H1 (cell line): ENCODE results near the gene KCTD19. TPM values are rescaled to one million over a fixed set of nuclear protein-coding genes. Genes with fewer than 3 reads are reported as not detected.

Experiments
- CTCF ChIA-PET: fragments of 300-600 bp; sonication (Branson Sonifier 250); formaldehyde crosslinking; loops from one replicate; lab custom pipeline; 2021; ENCODE audit not compliant: partially characterized antibody; lab: Charles Lee
- POLR2A ChIA-PET: fragments of 300-600 bp; sonication (Branson Sonifier 250); formaldehyde crosslinking; loops from one replicate; lab custom pipeline; 2021; ENCODE audit warnings: inconsistent platforms; ENCODE audit not compliant: partially characterized antibody; lab: Charles Lee
- DNase-seq, 2 experiments: peaks; one replicate each; pipeline versions ENCODE4 v3.0.0 to v3.0.0-alpha.2; 2010 to 2022; ENCODE audit warnings: low spot score in 2 of 2, low read depth in 1 of 2, mixed read lengths in 1 of 2
- FAIRE-seq: peaks from 2 replicates; lab custom pipeline; 2011; peaks lifted over from hg19 to GRCh38; lab: Jason Lieb, UNC
- H2AFZ ChIP-seq: 2 replicates; pipeline ENCODE4 v1.8.1; 2012; ENCODE audit warnings: low read length, inconsistent platforms
- H2AK5ac ChIP-seq: 2 replicates; pipeline ENCODE4 v1.6.1; 2013; ENCODE audit warnings: low read depth, low read length
- H2BK120ac ChIP-seq: replicated peaks from 2 replicates; pipeline ENCODE3; 2013; ENCODE audit warnings: low read depth, low read length, inconsistent platforms
- H2BK12ac ChIP-seq: 2 replicates; pipeline ENCODE4 v1.6.1; 2013; ENCODE audit warnings: low read depth, low read length
- H2BK15ac ChIP-seq: 2 replicates; pipeline ENCODE4 v1.6.1; 2013; ENCODE audit warnings: low read length
- H2BK20ac ChIP-seq: 2 replicates; pipeline ENCODE4 v1.6.1; 2013; ENCODE audit warnings: low read length
- H2BK5ac ChIP-seq: 2 replicates; pipeline ENCODE4 v1.6.1; 2013; ENCODE audit warnings: low read depth, low read length
- H3K14ac ChIP-seq: 2 replicates; pipeline ENCODE4 v1.6.1; 2013; ENCODE audit warnings: inconsistent platforms; ENCODE audit not compliant: insufficient read length
- H3K18ac ChIP-seq: 2 replicates; pipeline ENCODE4 v1.6.1; 2013; ENCODE audit warnings: low read length; ENCODE audit errors: extremely low read depth
- H3K23ac ChIP-seq: 2 replicates; pipeline ENCODE4 v1.6.1; 2013; ENCODE audit warnings: inconsistent platforms; ENCODE audit not compliant: insufficient read length
- H3K23me2 ChIP-seq: 2 replicates; pipeline ENCODE4 v1.6.1; 2013; ENCODE audit warnings: low read depth, low read length
- H3K27ac ChIP-seq: 2 replicates; pipeline ENCODE4 v1.6.1; 2011; ENCODE audit warnings: low read depth, low read length, inconsistent platforms
- H3K27me3 ChIP-seq, 4 experiments: replicated peaks in 1 of 4; 1 replicate in 1 of 4; 2 replicates in 3 of 4; pipeline versions ENCODE4 v1.6.1 to v1.8.1; 2011 to 2013; ENCODE audit warnings: low read length in 3 of 4, mild to moderate bottlenecking in 3 of 4, inconsistent platforms in 2 of 4, mixed read lengths in 2 of 4, moderate library complexity in 1 of 4; ENCODE audit not compliant: control insufficient read depth in 3 of 4, insufficient read depth in 3 of 4; ENCODE audit errors: extremely low read depth in 1 of 4
- H3K36me3 ChIP-seq, 4 experiments: 2 replicates each; pipeline versions ENCODE4 v1.6.1 to v1.8.1; 2011 to 2013; ENCODE audit warnings: mild to moderate bottlenecking in 4 of 4, low read length in 3 of 4, moderate library complexity in 2 of 4, control low read depth in 1 of 4, inconsistent platforms in 1 of 4; ENCODE audit not compliant: insufficient read depth in 4 of 4, control insufficient read depth in 2 of 4
- H3K4ac ChIP-seq: replicated peaks from 2 replicates; pipeline ENCODE3; 2013; ENCODE audit warnings: low read length, low read depth, mixed read lengths, inconsistent platforms; ENCODE audit not compliant: insufficient read length
- H3K4me1 ChIP-seq, 4 experiments: replicated peaks in 1 of 4; 1 replicate in 1 of 4; 2 replicates in 3 of 4; pipeline versions ENCODE4 v1.6.1 to v1.8.1; 2011 to 2013; ENCODE audit warnings: low read length in 3 of 4, inconsistent platforms in 2 of 4, mixed read lengths in 1 of 4; ENCODE audit not compliant: insufficient read depth in 4 of 4, control insufficient read depth in 3 of 4
- H3K4me2 ChIP-seq, 2 experiments: 2 replicates each; pipeline versions ENCODE4 v1.6.1 to v1.8.1; 2011 to 2013; ENCODE audit warnings: low read depth in 2 of 2, low read length in 2 of 2, control low read depth in 1 of 2, inconsistent platforms in 1 of 2, mild to moderate bottlenecking in 1 of 2; ENCODE audit not compliant: insufficient read depth in 1 of 2
- H3K4me3 ChIP-seq, 4 experiments: fragments of 200-600, 300-600 bp in 1 of 4; sonication (generic), shearing (Covaris generic), sonication (Bioruptor Twin) in 1 of 4; 2 replicates each; pipeline versions ENCODE4 v1.5.1 to v1.8.1; 2011 to 2016; ENCODE audit warnings: low read length in 4 of 4, low read depth in 3 of 4, control low read depth in 2 of 4, inconsistent platforms in 2 of 4, mild to moderate bottlenecking in 2 of 4, mixed read lengths in 1 of 4, moderate library complexity in 1 of 4; ENCODE audit not compliant: insufficient read depth in 2 of 4; ENCODE audit errors: extremely low read depth in 1 of 4
- H3K56ac ChIP-seq: replicated peaks from 2 replicates; pipeline ENCODE3; 2013; ENCODE audit warnings: low read depth, mild to moderate bottlenecking, mixed read lengths, low read length, inconsistent platforms; ENCODE audit not compliant: insufficient read length
- H3K79me1 ChIP-seq: 2 replicates; pipeline ENCODE4 v1.6.1; 2013; ENCODE audit warnings: low read depth, low read length, control low read depth
- H3K79me2 ChIP-seq, 2 experiments: 2 replicates each; pipeline versions ENCODE4 v1.6.1 to v1.8.1; 2012 to 2013; ENCODE audit warnings: low read length in 2 of 2, mild to moderate bottlenecking in 2 of 2, inconsistent platforms in 1 of 2; ENCODE audit not compliant: insufficient read depth in 2 of 2, control insufficient read depth in 1 of 2
- H3K9ac ChIP-seq, 4 experiments: replicated peaks in 1 of 4; 1 replicate in 1 of 4; 2 replicates in 3 of 4; pipeline versions ENCODE4 v1.6.1 to v1.8.1; 2011 to 2013; ENCODE audit warnings: low read depth in 3 of 4, low read length in 3 of 4, control low read depth in 2 of 4, mild to moderate bottlenecking in 2 of 4, moderate library complexity in 2 of 4, inconsistent platforms in 1 of 4; ENCODE audit errors: extremely low read depth in 1 of 4
- H3K9me3 ChIP-seq, 2 experiments: 2 replicates each; pipeline versions ENCODE4 v1.6.1 to v1.8.1; 2012 to 2013; ENCODE audit warnings: mild to moderate bottlenecking in 2 of 2, moderate library complexity in 2 of 2, control low read depth in 1 of 2, inconsistent platforms in 1 of 2, low read depth in 1 of 2, low read length in 1 of 2, mixed read lengths in 1 of 2; ENCODE audit not compliant: insufficient read depth in 2 of 2
- H4K20me1 ChIP-seq, 2 experiments: replicated peaks in 1 of 2; 2 replicates each; pipeline versions ENCODE3 to v1.8.1; 2011 to 2013; ENCODE audit warnings: inconsistent platforms in 2 of 2, low read length in 2 of 2, mild to moderate bottlenecking in 1 of 2; ENCODE audit not compliant: insufficient read depth in 2 of 2, control insufficient read depth in 1 of 2
- H4K5ac ChIP-seq: 2 replicates; pipeline ENCODE4 v1.6.1; 2013; ENCODE audit warnings: low read length, low read depth, mixed read lengths, inconsistent platforms; ENCODE audit not compliant: insufficient read length
- H4K8ac ChIP-seq: 2 replicates; pipeline ENCODE4 v1.8.0; 2013; ENCODE audit warnings: mild to moderate bottlenecking, moderate library complexity, low read length, inconsistent platforms; ENCODE audit not compliant: insufficient read depth; ENCODE audit errors: extremely low read depth
- H4K91ac ChIP-seq: replicated peaks from 2 replicates; pipeline ENCODE3; 2013; ENCODE audit warnings: low read length, mixed read lengths, inconsistent platforms; ENCODE audit not compliant: insufficient read length
- ASH2L ChIP-seq: fragments of 200-600, 300-600 bp; sonication (generic); IDR thresholded peaks from one replicate; pipeline ENCODE4 v1.7.1; 2017; ENCODE audit warnings: low read length
- ATF3 ChIP-seq: IDR thresholded peaks from 2 replicates; pipeline ENCODE4 v1.6.1; 2011; ENCODE audit warnings: low read depth, mild to moderate bottlenecking, low read length; ENCODE audit not compliant: insufficient read depth
- BACH1 ChIP-seq: IDR thresholded peaks from 2 replicates; pipeline ENCODE4 v1.6.1; 2012; ENCODE audit warnings: low read length, improper control_type of control experiment
- CBX5 ChIP-seq: fragments of 300-800, 300-1000 bp; sonication (generic); IDR thresholded peaks from 2 replicates; pipeline ENCODE4 v1.7.1; 2016; ENCODE audit warnings: antibody characterized with exemption, low read length, low read depth
- CTBP2 ChIP-seq: IDR thresholded peaks from 2 replicates; pipeline ENCODE4 v1.7.0; 2011; ENCODE audit warnings: borderline replicate concordance, mild to moderate bottlenecking, moderate library complexity, mixed read lengths, low read length; ENCODE audit not compliant: insufficient read depth, insufficient read length
- KDM1A ChIP-seq: fragments of 200-600, 300-600 bp; sonication (generic); IDR thresholded peaks from 2 replicates; pipeline ENCODE4 v1.7.1; 2016; ENCODE audit warnings: mild to moderate bottlenecking, low read length, borderline replicate concordance
- SP2 ChIP-seq: IDR thresholded peaks from 2 replicates; pipeline ENCODE4 v1.6.1; 2012; ENCODE audit warnings: mild to moderate bottlenecking, low read length, inconsistent platforms
- SRF ChIP-seq: IDR thresholded peaks from 2 replicates; pipeline ENCODE4 v1.6.1; 2011; ENCODE audit warnings: mild to moderate bottlenecking, low read depth, low read length, moderate library complexity
- SUZ12 ChIP-seq: fragments of 200-600 bp; sonication (generic); IDR thresholded peaks from 2 replicates; pipeline ENCODE4 v1.6.1; 2012; ENCODE audit warnings: mild to moderate bottlenecking, inconsistent platforms, low read length, moderate library complexity, mixed read lengths
- WGBS, 2 experiments: shearing (Covaris generic) in 1 of 2; methylation state at CpG; one replicate each; pipeline versions ENCODE4 v1.1.6 to v1.1.7; 2013 to 2015; ENCODE audit warnings: low lambda C conversion rate in 2 of 2, mixed read lengths in 2 of 2, inconsistent platforms in 1 of 2, low coverage in 1 of 2, missing lambda C conversion rate in 1 of 2; ENCODE audit not compliant: insufficient replicate concordance in 2 of 2, insufficient coverage in 1 of 2, insufficient read length in 1 of 2; ENCODE audit errors: extremely low coverage in 1 of 2, missing lambda C conversion rate in 1 of 2; 5-methylcytosine and 5-hydroxymethylcytosine counted together
- polyA plus RNA-seq, 7 experiments: library from polyadenylated mRNA; depleted of rRNA in 3 of 7; stranded (reverse) in 5 of 7; unstranded in 2 of 7; fragments of >200 nt in 5 of 7; fragments of 200-250 nt in 2 of 7; gene quantifications; 1 replicate in 5 of 7; 2 replicates in 1 of 7; 4 replicates in 1 of 7; pipeline versions ENCODE4 v1.2.1 to v1.2.3, GENCODE V29; 2011 to 2013; ENCODE audit warnings: missing spikeins in 2 of 7, mixed read lengths in 2 of 7
- total RNA-seq: library from RNA; stranded (reverse); fragmentation: NEBNext Ultra II Directional; extraction: Animal tissue kit (Norgen Biotek cat#: 25700); gene quantifications from 2 replicates; pipeline ENCODE4 v1.2.1, GENCODE V29; 2021

The KCTD19 gene
- total and polyA plus RNA-seq, 2 of the 8 experiments (the other 6 are each of a cell fraction or from before 2014, with no cell fraction given): 0.06 to 0.24 TPM

- Histone ChIP-seq H3K4me3 (no peak overlapping the region), H4K5ac (no peak overlapping the region), H2BK20ac (no peak overlapping the region), H3K14ac (no peak overlapping the region), H4K8ac (no peak overlapping the region), H2BK120ac (no peak overlapping the region), H3K4ac (no peak overlapping the region), H3K56ac (no peak overlapping the region), H4K20me1 (no peaks in the 10 kb centered on the region), H2BK5ac (no peak overlapping the region), H3K4me2 (no peak overlapping the region), H3K27me3 (no peaks in the 10 kb centered on the region), H3K4me1 (no peaks in the 10 kb centered on the region), H2BK12ac (no peak overlapping the region), H3K9me3 (peaks cover 0 to 9% of the 10 kb centered on the region in 2 experiments; a peak in 1 of 4 replicates), H3K79me2 (no peaks in the 10 kb centered on the region), H3K9ac (no peak overlapping the region), H3K18ac (no peak overlapping the region), H2AK5ac (no peak overlapping the region), H3K36me3 (no peaks in the 10 kb centered on the region; a peak in 1 of 8 replicates), H4K91ac (no peak overlapping the region), H2AFZ (no peak overlapping the region), H3K23ac (no peak overlapping the region), H3K27ac (no peak overlapping the region), H3K79me1 (no peaks in the 10 kb centered on the region), H2BK15ac (no peak overlapping the region), H3K23me2 (no peaks in the 10 kb centered on the region)
- POLR2A ChIA-PET: no interaction called here
- FAIRE-seq (no peak), DNase-seq (no peak)
- CTCF ChIA-PET: interaction anchor here (0.8 to 1.2 kb wide), 2 partner anchors 111 to 161 kb away, joined by 3 read pairs; no protein-coding TSS in a partner anchor
- WGBS, 2 experiments: 72% methylated on average over 2 of the region's 2 CpGs; no CpG with 5 or more reads in 1 of the 2 experiments
- TF ChIP-seq ATF3 (no peak), SP2 (no peak), SRF (no peak), CTBP2 (no peak), ASH2L (no peak), KDM1A (no peak), CBX5 (no peak), BACH1 (no peak), SUZ12 (no peak)
Measured at GRCh38 chr16:67333315-67333714, 6.8 kb upstream of the KCTD19 start.
